T1000 (cell line): ENCODE results near the gene TEC.
"Not testable (repeated sequence)": the region's sequence is repeated elsewhere in the genome, so short reads cannot be mapped to it uniquely, and the experiment has no call there.

ENCODE experiments used
- DNase-seq: peaks from one replicate; lab custom pipeline; 2025; ENCODE audit warnings: mixed read lengths; lab: John Stamatoyannopoulos, UW

TEC gene

GRCh38 chr4:48195853-48196252 lies 73.8 kb downstream of the TEC start:
- DNase-seq: no peak

GRCh38 chr4:48195374-48195773 lies 74.3 kb downstream of the TEC start:
- DNase-seq: no peak

GRCh38 chr4:48194971-48195370 lies 74.7 kb downstream of the TEC start:
- no peak for DNase-seq

- no peak for DNase-seq
Observed at GRCh38 chr4:48193921-48194468, 75.6 kb downstream of the TEC start.

GRCh38 chr4:48193096-48193836 lies 76.4 kb downstream of the TEC start:
- no peak for DNase-seq

GRCh38 chr4:48191758-48192157 lies 77.9 kb downstream of the TEC start:
- DNase-seq: no peak

GRCh38 chr4:48190839-48191238 lies 78.8 kb downstream of the TEC start:
- no peak for DNase-seq

GRCh38 chr4:48189731-48190130 lies 79.9 kb downstream of the TEC start:
- DNase-seq: no peak

- DNase-seq: no peak
Observed at GRCh38 chr4:48188390-48188789, 81.2 kb downstream of the TEC start.

- no peak for DNase-seq
Observed at GRCh38 chr4:48187813-48188212, 81.8 kb downstream of the TEC start.

GRCh38 chr4:48187066-48187465 lies 82.6 kb downstream of the TEC start:
- DNase-seq: not testable (repeated sequence)

- not testable (repeated sequence) for DNase-seq
Observed at GRCh38 chr4:48186394-48186793, 83.2 kb downstream of the TEC start.

GRCh38 chr4:48184882-48185281 lies 84.8 kb downstream of the TEC start:
- no peak for DNase-seq

- DNase-seq: no peak
Observed at GRCh38 chr4:48180234-48180633, 89.4 kb downstream of the TEC start.

GRCh38 chr4:48178931-48179330 lies 90.7 kb downstream of the TEC start:
- DNase-seq: no peak

GRCh38 chr4:48175806-48176205 lies 93.8 kb downstream of the TEC start:
- DNase-seq: no peak

GRCh38 chr4:48175328-48175727 lies 94.3 kb downstream of the TEC start:
- DNase-seq: no peak

- DNase-seq: no peak
Observed at GRCh38 chr4:48173056-48173991, 96.3 kb downstream of the TEC start.

- no peak for DNase-seq
Observed at GRCh38 chr4:48172651-48173050, 97.0 kb downstream of the TEC start.

- DNase-seq: no peak
Observed at GRCh38 chr4:48169636-48170035, 100.0 kb downstream of the TEC start.

GRCh38 chr4:48167538-48168263 lies 101.9 kb downstream of the TEC start:
- no peak for DNase-seq

- not testable (repeated sequence) for DNase-seq
Observed at GRCh38 chr4:48164561-48164960, 105.1 kb downstream of the TEC start.
